Stimulated activated naive CD8-positive, alpha-beta T cell treated with anti-CD3 and anti-CD28 coated beads, Interleukin-15, amount 100 ng/mL, for 72 hours (primary cell): ENCODE results near the gene VIM.
A peak's percentile ranks its signal among the peaks of the same experiment; 100 is the strongest.
"Not testable (repeated sequence)": the region's sequence is repeated elsewhere in the genome, so short reads cannot be mapped to it uniquely, and the experiment has no call there.

Experiments
- ATAC-seq: fragments of 150-1000 bp; cut with Tn5 transposase; 2 replicates; pipeline ENCODE4 v1.10.0; 2021; ENCODE audit warnings: mild to moderate bottlenecking, moderate library complexity
- DNase-seq, 2 donors: peaks; one replicate each; pipeline ENCODE4 v3.0.0; 2021 to 2022
- H3K27ac Mint-ChIP-seq, 2 donors: one replicate each; pipeline ENCODE4 v1.8.0; 2022; ENCODE audit warnings: mild to moderate bottlenecking in 2 of 2, mixed read lengths in 2 of 2, moderate library complexity in 2 of 2
- H3K27me3 Mint-ChIP-seq: one replicate; pipeline ENCODE4 v1.8.0; 2022; ENCODE audit warnings: mixed read lengths
- H3K4me1 Mint-ChIP-seq: one replicate; pipeline ENCODE4 v1.8.0; 2022; ENCODE audit warnings: mild to moderate bottlenecking, mixed read lengths
- H3K4me3 Mint-ChIP-seq, 2 donors: one replicate each; pipeline ENCODE4 v1.8.0; 2022; ENCODE audit warnings: mild to moderate bottlenecking in 2 of 2, mixed read lengths in 2 of 2, moderate library complexity in 1 of 2
- H3K9me3 Mint-ChIP-seq, 2 donors: one replicate each; pipeline ENCODE4 v1.8.0; 2022; ENCODE audit warnings: mixed read lengths in 2 of 2

Gene VIM

DNA sequence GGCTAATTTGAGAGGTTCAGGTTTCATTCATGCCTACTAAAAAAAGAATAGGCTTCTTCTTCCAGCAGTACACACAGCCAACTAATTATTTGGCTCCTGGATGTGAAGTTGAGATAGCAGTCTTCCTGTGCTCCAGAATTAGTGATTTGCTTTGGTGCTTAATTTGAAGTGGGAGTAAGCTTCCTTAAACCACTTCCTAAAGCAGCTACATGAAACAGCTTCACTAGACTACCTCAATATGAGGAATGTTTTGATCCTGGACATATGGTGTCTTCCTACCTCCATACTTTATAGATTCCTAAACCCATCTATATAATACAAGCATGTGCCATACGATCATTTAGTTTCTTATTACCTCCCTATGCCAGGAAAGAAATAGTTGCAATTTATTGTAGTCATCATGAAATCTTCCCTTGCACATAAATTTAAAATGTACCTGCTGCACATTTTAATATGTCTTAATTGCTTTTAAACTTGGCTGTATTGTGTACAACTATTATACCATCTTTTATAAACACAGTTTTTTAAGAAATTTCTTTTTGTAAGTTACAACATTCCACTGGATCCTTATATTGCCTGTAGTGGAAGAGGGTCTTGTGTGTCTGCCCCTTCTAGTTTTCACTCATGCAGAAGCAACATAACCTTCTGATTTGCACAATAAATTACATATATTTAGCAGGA, 8.6 kb downstream of the VIM start:
- DNase-seq (no peak), ATAC-seq (no peak)
- no peak overlapping the region for H3K27ac Mint-ChIP-seq
- H3K4me1 Mint-ChIP-seq = peaks cover 33% of the 10 kb centered on the region
- H3K27me3 Mint-ChIP-seq = no peaks in the 10 kb centered on the region
- no peaks in the 10 kb centered on the region for H3K9me3 Mint-ChIP-seq
- H3K4me3 Mint-ChIP-seq = no peak overlapping the region

- no peak overlapping the region for H3K4me3 Mint-ChIP-seq
- no peak overlapping the region for H3K27ac Mint-ChIP-seq
- H3K27me3 Mint-ChIP-seq = no peaks in the 10 kb centered on the region
- peaks cover 28% of the 10 kb centered on the region for H3K4me1 Mint-ChIP-seq
- ATAC-seq (no peak), DNase-seq (no peak)
- H3K9me3 Mint-ChIP-seq = no peaks in the 10 kb centered on the region
Observed at GRCh38 chr10:17237149-17237527, 9.1 kb downstream of the VIM start.

DNA sequence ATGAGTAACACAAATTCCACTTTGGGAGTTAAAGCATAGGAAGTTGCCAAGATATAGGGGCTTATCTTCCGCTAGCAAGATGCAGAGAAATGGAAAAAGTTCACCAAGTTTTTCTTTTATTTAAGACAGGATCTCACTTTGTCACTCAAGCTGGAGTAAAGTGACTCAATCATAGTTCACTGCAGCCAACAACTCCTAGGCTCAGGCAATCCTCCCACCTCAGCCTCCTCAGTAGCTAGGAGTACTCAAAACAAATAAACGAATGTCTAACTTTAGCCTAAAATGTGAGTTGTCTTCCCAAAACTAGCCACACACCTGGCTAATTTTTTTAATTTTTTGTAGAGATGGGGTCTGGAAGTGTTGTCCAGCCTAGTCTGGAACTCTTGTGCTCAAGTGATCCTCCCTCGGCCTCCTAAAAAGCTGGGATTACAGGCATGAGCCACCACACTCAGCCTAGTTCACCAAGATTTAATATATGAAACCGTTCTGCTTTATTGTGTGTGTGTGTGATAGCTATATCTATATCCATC, 9.9 kb downstream of the VIM start:
- no peak overlapping the region for H3K27ac Mint-ChIP-seq

GRCh38 chr10:17238445-17239291, 10.6 kb downstream of the VIM start:
- DNase-seq (no peak), ATAC-seq (no peak)
- H3K9me3 Mint-ChIP-seq = no peaks in the 10 kb centered on the region
- peaks cover 23% of the 10 kb centered on the region for H3K4me1 Mint-ChIP-seq
- no peak overlapping the region for H3K27ac Mint-ChIP-seq
- no peak overlapping the region for H3K4me3 Mint-ChIP-seq
- no peaks in the 10 kb centered on the region for H3K27me3 Mint-ChIP-seq

More for the DNA sequence above, 9.9 kb downstream of the VIM start:
- H3K4me3 Mint-ChIP-seq = no peak overlapping the region
- H3K9me3 Mint-ChIP-seq = no peaks in the 10 kb centered on the region
- peaks cover 23% of the 10 kb centered on the region for H3K4me1 Mint-ChIP-seq
- DNase-seq = no peak
- H3K27me3 Mint-ChIP-seq = no peaks in the 10 kb centered on the region
- ATAC-seq = no peak

DNA sequence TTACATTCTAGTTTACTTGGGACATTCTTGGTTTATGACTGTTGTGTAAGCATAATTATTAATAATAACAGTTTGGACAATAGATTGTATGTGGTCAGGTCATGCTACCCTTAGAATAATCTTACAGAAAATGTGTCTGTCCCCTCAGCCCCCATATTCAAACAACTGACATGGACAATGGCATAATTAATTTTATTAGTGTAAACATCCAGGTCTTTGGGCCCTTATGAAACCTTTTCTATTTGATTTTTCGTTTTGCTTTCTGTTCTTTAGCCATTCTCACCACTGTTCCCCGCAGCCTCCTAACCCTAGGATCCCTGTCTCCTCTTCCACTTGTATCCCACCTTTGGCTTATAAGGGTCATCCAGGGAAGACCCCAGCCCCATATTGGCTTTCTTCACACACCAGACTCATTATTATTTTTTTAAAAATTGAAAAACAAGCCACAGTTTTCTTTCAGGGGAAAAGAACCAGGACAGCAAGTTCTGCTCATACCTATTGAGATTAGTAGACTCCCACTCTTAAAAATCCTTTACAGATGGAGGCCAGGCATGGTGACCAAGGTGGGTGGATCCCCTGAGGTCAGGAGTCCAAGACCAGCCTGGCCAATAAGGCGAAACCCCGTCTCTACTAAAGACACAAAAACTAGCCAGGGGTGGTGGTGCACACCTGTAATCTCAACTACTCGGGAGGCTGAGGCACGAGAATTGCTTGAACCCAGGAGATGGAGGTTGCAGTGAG, 11.5 kb downstream of the VIM start:
- Mint-ChIP-seq H3K9me3 (no peaks in the 10 kb centered on the region), H3K4me3 (no peak overlapping the region), H3K4me1 (peaks cover 17% of the 10 kb centered on the region), H3K27me3 (no peaks in the 10 kb centered on the region), H3K27ac (peak overlapping the region in 1 of 2 donors; percentile 64)
- DNase-seq (no peak), ATAC-seq (no peak)

GRCh38 chr10:17240096-17240495, 12.1 kb downstream of the VIM start:
- H3K4me3 Mint-ChIP-seq = no peak overlapping the region
- H3K9me3 Mint-ChIP-seq = no peaks in the 10 kb centered on the region
- no peak overlapping the region for H3K27ac Mint-ChIP-seq
- H3K4me1 Mint-ChIP-seq = peaks cover 12% of the 10 kb centered on the region
- no peak for DNase-seq
- ATAC-seq = no peak
- no peaks in the 10 kb centered on the region for H3K27me3 Mint-ChIP-seq

- ATAC-seq (no peak), DNase-seq (no peak)
- H3K4me1 Mint-ChIP-seq = peaks cover 6% of the 10 kb centered on the region
- no peaks in the 10 kb centered on the region for H3K9me3 Mint-ChIP-seq
- H3K27me3 Mint-ChIP-seq = no peaks in the 10 kb centered on the region
- H3K27ac Mint-ChIP-seq = no peak overlapping the region
- H3K4me3 Mint-ChIP-seq = no peak overlapping the region
Observed at GRCh38 chr10:17240616-17241015, 12.6 kb downstream of the VIM start.

DNA sequence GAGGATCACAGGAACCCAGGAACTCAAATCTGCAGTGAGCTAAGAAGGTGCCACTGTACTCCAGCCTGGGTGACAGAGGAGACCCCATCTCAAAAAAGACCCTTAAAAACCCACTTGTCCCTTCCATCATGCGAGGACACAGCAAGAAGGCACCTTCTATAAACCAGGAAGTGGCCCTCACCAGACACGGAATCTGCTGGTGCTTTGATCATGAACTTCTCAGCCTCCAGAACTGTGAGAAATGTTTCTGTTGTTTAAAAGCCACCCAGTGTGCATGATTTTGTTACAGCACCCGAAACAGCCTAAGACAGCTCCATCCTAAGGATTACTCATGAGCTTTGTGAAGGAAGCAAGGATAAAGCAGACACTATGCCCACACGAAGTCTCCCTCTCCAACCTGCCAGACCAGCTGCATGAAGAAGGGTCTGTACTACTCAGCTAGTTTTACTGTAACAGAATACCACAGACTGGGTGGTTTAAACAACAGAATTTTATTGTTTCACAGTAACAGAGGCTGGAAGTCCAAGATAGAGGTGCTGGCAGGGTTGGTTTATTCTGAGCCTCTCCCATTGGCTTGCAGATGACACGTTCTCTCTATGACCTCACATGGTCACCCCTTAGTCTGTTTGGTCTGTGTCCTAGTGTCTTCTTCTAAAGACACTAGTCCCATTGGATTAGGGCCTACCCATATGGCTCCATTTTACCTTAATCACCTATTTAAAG, 13.7 kb downstream of the VIM start:
- Mint-ChIP-seq H3K4me1 (no peaks in the 10 kb centered on the region), H3K27ac (peak overlapping the region in 1 of 2 donors; percentile 48), H3K27me3 (no peaks in the 10 kb centered on the region), H3K9me3 (peaks cover 5 to 7% of the 10 kb centered on the region in 2 donors), H3K4me3 (no peak overlapping the region)
- DNase-seq (no peak), ATAC-seq (no peak)

DNA sequence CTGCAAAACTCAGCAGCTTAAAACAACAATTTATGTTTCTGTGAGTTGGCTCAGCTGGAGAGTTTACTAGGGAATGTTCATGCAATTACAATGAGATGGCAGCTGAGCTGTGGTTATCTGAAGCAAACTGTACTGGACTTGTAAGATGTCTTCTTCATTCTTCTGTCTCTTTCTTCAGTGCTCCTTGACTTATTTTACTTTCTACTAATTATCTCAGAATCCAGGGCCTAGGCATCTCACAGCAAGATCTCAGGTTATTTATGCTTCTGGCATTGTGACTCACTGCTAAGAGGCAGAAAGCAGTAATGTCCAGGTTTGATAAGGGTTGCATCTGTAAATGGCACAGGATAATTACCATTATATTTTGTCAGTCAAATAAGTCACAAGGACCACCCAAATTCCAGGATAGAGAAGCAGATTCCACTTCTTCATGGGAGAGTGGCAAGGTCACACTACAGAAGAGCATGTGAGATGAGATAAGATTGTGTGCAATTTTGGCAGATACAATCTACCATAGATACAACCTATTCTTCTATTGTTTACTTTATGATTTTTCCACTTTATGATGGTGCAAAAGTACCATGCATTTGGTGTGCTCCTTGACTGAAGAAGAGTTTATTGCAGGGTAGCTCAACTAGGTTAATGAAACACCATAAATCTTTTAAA, 16.8 kb downstream of the VIM start:
- ATAC-seq (no peak), DNase-seq (no peak)
- Mint-ChIP-seq H3K9me3 (peaks cover 5 to 7% of the 10 kb centered on the region in 2 donors), H3K27ac (no peak overlapping the region), H3K27me3 (no peaks in the 10 kb centered on the region), H3K4me1 (no peaks in the 10 kb centered on the region), H3K4me3 (no peak overlapping the region)

DNA sequence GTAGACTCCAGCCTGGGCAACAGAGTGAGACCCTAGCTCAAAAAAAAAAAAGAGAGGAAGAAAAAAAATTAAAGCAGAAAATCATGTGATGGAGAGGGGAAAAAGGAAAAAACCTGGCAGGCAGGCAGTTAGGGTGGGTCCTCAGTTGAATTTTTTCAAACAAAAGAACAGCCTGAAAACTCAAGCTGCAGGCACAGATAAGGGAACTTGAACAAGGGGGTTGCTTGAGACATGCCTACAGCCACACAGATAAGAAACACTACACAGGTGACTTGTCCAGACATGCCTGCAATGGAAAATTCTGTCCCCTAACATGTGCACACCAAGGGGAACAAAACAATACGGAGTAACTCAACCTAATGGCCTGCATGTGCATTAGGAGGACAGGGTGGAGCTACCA, 19.2 kb downstream of the VIM start:
- DNase-seq = no peak
- Mint-ChIP-seq H3K4me3 (no peak overlapping the region), H3K9me3 (peaks cover 5 to 7% of the 10 kb centered on the region in 2 donors), H3K4me1 (no peaks in the 10 kb centered on the region), H3K27me3 (no peaks in the 10 kb centered on the region), H3K27ac (peak overlapping the region; percentile 23 to 83)
- no peak for ATAC-seq

DNA sequence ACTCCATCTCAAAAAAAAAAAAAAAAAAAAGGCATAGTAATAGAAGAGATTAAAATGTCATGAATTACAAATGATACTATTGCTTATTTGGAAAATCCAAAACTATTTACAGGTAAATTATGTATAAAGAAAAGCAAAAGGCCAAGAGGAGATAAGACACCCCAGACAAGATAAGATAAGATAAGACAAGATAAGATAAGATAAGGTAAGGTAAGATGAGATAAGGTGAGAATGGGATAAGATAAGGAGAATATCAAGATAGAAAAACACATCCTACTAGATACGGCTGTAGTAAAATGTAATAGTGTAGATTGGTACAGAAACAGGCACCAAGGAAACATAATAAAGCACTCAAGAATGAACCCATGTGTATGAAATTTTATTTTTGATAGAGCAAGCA, 20.9 kb downstream of the VIM start:
- Mint-ChIP-seq H3K9me3 (peaks cover 5 to 8% of the 10 kb centered on the region in 2 donors), H3K4me3 (no peak overlapping the region), H3K4me1 (no peaks in the 10 kb centered on the region), H3K27ac (no peak overlapping the region), H3K27me3 (no peaks in the 10 kb centered on the region)
- DNase-seq = no peak
- no peak for ATAC-seq

DNA sequence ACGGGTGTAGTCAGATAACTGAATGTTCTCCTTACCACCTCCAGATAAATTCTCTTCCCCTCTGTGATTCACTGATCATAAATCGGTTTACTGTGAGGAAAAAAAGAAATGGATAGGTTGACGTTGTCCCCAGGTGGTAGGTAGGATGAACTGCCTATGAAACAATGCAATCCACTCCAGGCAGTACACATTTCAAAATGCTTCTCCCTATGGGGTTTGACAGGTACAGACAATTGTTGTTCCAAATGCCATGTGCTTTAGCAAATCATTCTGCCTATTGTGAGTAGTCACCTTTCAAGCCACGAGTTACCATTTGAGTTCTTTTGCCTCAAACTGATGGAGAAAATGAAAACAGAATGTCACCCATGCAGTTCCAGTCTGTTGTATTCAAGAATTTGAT, 21.8 kb downstream of the VIM start:
- no peaks in the 10 kb centered on the region for H3K4me1 Mint-ChIP-seq
- no peak overlapping the region for H3K4me3 Mint-ChIP-seq
- H3K9me3 Mint-ChIP-seq = peaks cover 11 to 17% of the 10 kb centered on the region in 2 donors
- H3K27ac Mint-ChIP-seq = no peak overlapping the region
- H3K27me3 Mint-ChIP-seq = no peaks in the 10 kb centered on the region
- DNase-seq (no peak), ATAC-seq (peak; percentile 57)

DNA sequence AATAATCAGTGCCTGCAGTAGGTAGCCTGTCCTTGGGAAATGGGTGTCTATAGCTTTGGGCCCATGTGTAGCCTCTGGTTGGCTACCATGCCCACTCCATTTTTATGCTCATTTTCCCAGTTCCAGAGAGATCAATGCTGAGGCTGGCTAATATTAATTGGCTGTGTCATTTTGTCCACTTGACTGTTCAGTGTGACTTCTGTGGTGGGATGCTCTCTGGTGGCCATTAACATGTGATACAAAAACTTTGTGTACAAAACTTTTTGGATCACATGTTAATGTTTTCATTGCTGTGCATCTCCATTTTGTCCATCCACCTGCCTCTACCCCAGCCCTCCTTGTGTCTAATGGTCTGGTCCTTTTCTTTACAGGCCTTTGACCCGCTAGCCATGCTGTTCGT, 22.7 kb downstream of the VIM start:
- H3K27ac Mint-ChIP-seq = no peak overlapping the region
- ATAC-seq = no peak
- H3K4me3 Mint-ChIP-seq = no peak overlapping the region
- no peaks in the 10 kb centered on the region for H3K27me3 Mint-ChIP-seq
- no peak for DNase-seq
- H3K9me3 Mint-ChIP-seq = peaks cover 12 to 18% of the 10 kb centered on the region in 2 donors
- H3K4me1 Mint-ChIP-seq = peaks cover 5% of the 10 kb centered on the region

GRCh38 chr10:17254543-17255050, 26.6 kb downstream of the VIM start:
- not testable (repeated sequence) for H3K27me3 Mint-ChIP-seq, DNase-seq, H3K27ac Mint-ChIP-seq, ATAC-seq, H3K4me3 Mint-ChIP-seq
- peaks cover 16% of the 10 kb centered on the region for H3K4me1 Mint-ChIP-seq
- H3K9me3 Mint-ChIP-seq = peaks cover 6 to 11% of the 10 kb centered on the region in 2 donors
